Pancreas (tissue), 10 donors: ENCODE data around the gene ETV3. TPM values are rescaled to one million over a fixed set of nuclear protein-coding genes. Genes with fewer than 3 reads are reported as not detected.

Source experiments
- ATAC-seq, 4 donors: fragments of 200-7000 bp; cut with Tn5 transposase; one replicate each; pipeline versions ENCODE4 v1.8.0 to v1.9.1; 2020; ENCODE audit warnings: mild to moderate bottlenecking in 4 of 4, moderate library complexity in 4 of 4
- DNase-seq, 6 donors: peaks; one replicate each; pipeline ENCODE4 v3.0.0-alpha.2; 2020
- FAIRE-seq: peaks from 2 replicates; lab custom pipeline; 2012; peaks lifted over from hg19 to GRCh38; lab: Jason Lieb, UNC
- H3K27ac ChIP-seq, 4 donors: fragments of 200-600 bp; sonication (generic); 1 replicate in 3 of 4; 2 replicates in 1 of 4; pipeline versions ENCODE4 v1.5.0 to v1.8.0; 2020
- H3K27me3 ChIP-seq, 4 donors: fragments of 200-600 bp; one replicate each; pipeline ENCODE4 v1.8.0; 2021
- H3K36me3 ChIP-seq, 3 donors: fragments of 200-600 bp; sonication (generic) in 1 of 3; one replicate each; pipeline versions ENCODE4 v1.5.0 to v1.8.0; 2020 to 2021
- H3K4me1 ChIP-seq, 3 donors: fragments of 200-600 bp; one replicate each; pipeline ENCODE4 v1.8.0; 2021
- H3K4me3 ChIP-seq, 4 donors: fragments of 200-600 bp; sonication (generic) in 2 of 4; one replicate each; pipeline versions ENCODE4 v1.5.0 to v1.8.0; 2020 to 2021
- H3K9me3 ChIP-seq, 4 donors: fragments of 200-600 bp; one replicate each; pipeline ENCODE4 v1.8.0; 2021
- WGBS, 2 donors: extraction: QIAGEN DNeasy Blood & Tissue Kit; methylation state at CpG; one replicate each; pipeline ENCODE4 v1.1.7; 2013; 5-methylcytosine and 5-hydroxymethylcytosine counted together
- intact Hi-C, 3 donors: fragments of 100-400 bp; cut with DNase I; formaldehyde crosslinking; loops; one replicate each; pipeline versions ENCODE4 v1.11.1 to v1.14.2; 2022
- polyA plus RNA-seq, 2 donors: library from polyadenylated mRNA; stranded (reverse); fragments of 200-250 nt; gene quantifications; one replicate each; pipeline ENCODE4 v1.2.3, GENCODE V29; 2013
- total RNA-seq, 6 donors: library from RNA; stranded (reverse); fragmentation: NEBNext Ultra II Directional in 4 of 6; extraction: Animal tissue kit (Norgen Biotek cat#: 25700) in 4 of 6; gene quantifications; one replicate each; pipeline versions ENCODE4 v1.2.1 to v1.2.4, GENCODE V29; 2021 to 2023
- TF ChIP-seq, protein P1 (sequence below), 4 donors: fragments of 200-600 bp; sonication (generic) in 3 of 4; IDR thresholded peaks; one replicate each; pipeline versions ENCODE4 v1.5.0 to v1.8.0; 2021; ENCODE audit warnings: antibody characterized with exemption in 4 of 4
- donor health status: healthy with polysubstance abuse.
- donor health status: DM: no; HTN: no; CAD: no; lungs with moderate emphysema.
- donor health status: DM: no; HTN: no; CAD: no.
- donor health status: control.
- donor health status: control.
- donor health status: Bipolar disorder and iron deficiency.
- donor health status: DM: yes; HTN: yes; CAD: no.
- donor health status: DM: no; HTN: no; CAD: no.
- donor health status: DM: no; HTN: no; CAD: no.
- donor health status: DM: yes; HTN: yes; CAD: no.

The ETV3 gene
- total and polyA plus RNA-seq, 8 donors: 2.9 to 12.9 (median 7.3) TPM

DNA sequence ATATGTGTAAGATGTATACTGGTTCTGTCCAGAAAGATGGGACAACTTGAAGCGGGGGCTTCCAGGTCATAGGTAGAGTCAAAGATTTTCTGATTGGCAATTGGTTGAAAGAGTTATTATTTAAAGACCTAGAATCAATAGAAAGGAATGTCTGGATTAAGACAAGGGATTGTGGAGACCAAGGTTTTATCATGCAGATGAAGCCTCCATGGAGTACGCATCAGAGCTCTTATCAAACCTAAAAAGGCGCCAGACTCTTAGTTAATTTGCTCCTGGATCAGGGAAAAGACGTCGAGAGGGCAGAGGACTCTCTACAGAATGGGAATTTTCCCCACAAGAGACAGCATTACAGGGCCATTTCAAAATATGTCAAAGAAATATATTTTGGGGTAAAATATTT lies 23.7 kb upstream of the ETV3 start:
- H3K36me3 ChIP-seq: no peaks in the 10 kb centered on the region
- no peaks in the 10 kb centered on the region for H3K27me3 ChIP-seq
- no peaks in the 10 kb centered on the region for H3K9me3 ChIP-seq
- intact Hi-C loops: loop anchor here in 1 of 3 donors (10.0 kb wide), 1 partner anchor 333 kb away; no protein-coding TSS in a partner anchor
- FAIRE-seq: no peak
- no peak overlapping the region for H3K27ac ChIP-seq
- no peaks in the 10 kb centered on the region for H3K4me1 ChIP-seq
- WGBS, 2 donors: 86 to 88% methylated on average over 5 of the region's 5 CpGs
- TF ChIP-seq, protein P1, sequence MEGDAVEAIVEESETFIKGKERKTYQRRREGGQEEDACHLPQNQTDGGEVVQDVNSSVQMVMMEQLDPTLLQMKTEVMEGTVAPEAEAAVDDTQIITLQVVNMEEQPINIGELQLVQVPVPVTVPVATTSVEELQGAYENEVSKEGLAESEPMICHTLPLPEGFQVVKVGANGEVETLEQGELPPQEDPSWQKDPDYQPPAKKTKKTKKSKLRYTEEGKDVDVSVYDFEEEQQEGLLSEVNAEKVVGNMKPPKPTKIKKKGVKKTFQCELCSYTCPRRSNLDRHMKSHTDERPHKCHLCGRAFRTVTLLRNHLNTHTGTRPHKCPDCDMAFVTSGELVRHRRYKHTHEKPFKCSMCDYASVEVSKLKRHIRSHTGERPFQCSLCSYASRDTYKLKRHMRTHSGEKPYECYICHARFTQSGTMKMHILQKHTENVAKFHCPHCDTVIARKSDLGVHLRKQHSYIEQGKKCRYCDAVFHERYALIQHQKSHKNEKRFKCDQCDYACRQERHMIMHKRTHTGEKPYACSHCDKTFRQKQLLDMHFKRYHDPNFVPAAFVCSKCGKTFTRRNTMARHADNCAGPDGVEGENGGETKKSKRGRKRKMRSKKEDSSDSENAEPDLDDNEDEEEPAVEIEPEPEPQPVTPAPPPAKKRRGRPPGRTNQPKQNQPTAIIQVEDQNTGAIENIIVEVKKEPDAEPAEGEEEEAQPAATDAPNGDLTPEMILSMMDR (IDR thresholded peaks at IDR 0.05): no peak
- DNase-seq: no peak
- ATAC-seq: no peak
- H3K4me3 ChIP-seq: no peak overlapping the region

DNA sequence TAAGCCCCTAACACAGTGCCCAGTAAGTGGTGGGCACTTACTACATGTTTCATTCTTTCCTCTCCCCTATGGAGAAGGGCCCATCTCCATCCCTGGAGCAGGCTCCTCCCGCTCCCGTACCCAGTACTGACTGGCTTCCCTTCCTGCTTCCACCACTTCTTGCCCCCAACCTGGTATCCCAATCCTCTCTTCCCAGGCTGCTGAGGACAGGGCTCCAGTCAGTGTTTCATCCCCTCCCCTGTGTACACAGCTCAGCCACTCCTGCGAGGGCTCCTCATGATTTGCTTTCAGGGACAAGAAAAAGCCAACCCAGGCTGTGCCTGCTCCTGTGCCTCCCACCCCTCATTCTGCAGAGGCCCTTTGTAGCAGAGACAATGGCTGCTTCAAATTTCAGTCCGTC lies 20.8 kb upstream of the ETV3 start:
- Histone ChIP-seq H3K36me3 (no peaks in the 10 kb centered on the region), H3K4me1 (peaks cover 0 to 21% (median 4%) of the 10 kb centered on the region in 3 donors), H3K9me3 (no peaks in the 10 kb centered on the region), H3K27ac (no peak overlapping the region), H3K4me3 (no peak overlapping the region), H3K27me3 (no peaks in the 10 kb centered on the region)
- WGBS, 2 donors: 53 to 60% methylated on average over 4 of the region's 4 CpGs
- intact Hi-C loops: loop anchor here (2.0 to 5.0 kb wide), 3 partner anchors 67 to 77 kb away; no protein-coding TSS in a partner anchor
- FAIRE-seq (no peak), ATAC-seq (no peak), DNase-seq (no peak)
- TF ChIP-seq, protein P1 (IDR thresholded peaks at IDR 0.05): no peak

DNA sequence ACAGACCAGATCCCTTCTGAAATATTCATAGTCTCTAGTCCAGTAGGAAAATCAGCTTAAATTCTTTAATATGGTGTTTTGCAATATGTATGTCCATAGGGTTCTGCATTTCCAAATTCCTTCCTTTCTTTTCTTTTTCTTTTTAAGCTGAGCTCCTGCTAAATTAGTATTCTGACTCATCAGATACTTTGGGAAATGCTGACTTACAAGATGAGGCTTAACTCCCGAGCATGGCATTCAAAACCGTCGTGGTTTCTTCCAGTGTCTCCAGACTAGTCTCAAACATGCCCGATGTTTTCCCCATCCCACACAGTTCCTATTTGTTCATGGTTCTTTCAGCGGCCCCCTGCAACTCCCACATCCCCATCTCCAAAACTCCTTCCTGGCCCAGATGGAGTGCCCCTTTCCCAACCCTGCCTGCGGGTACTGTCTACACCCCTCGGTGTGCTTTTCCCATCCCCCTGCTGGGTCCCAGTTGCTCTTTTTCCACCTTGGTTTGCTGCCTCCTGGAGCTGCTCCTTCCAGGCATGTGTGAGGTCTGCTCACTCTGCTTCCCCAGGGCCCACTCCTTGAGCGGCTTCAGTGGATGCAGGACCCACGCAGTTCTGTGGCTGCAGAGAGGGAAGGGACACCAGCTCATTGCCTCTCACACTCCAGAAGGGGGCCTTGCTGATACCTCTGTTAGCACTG lies 19.5 kb upstream of the ETV3 start:
- no peak for FAIRE-seq
- H3K27me3 ChIP-seq: no peaks in the 10 kb centered on the region
- peaks cover 0 to 21% (median 4%) of the 10 kb centered on the region in 3 donors for H3K4me1 ChIP-seq
- intact Hi-C loops: loop anchor here (2.0 to 5.0 kb wide), 3 partner anchors 65 to 75 kb away; no protein-coding TSS in a partner anchor
- TF ChIP-seq, protein P1 (IDR thresholded peaks at IDR 0.05): no peak
- DNase-seq: no peak
- no peak overlapping the region for H3K4me3 ChIP-seq
- H3K36me3 ChIP-seq: no peaks in the 10 kb centered on the region
- WGBS, 2 donors: 56 to 64% methylated on average over 9 of the region's 9 CpGs
- no peak overlapping the region for H3K27ac ChIP-seq
- ATAC-seq: no peak
- no peaks in the 10 kb centered on the region for H3K9me3 ChIP-seq

DNA sequence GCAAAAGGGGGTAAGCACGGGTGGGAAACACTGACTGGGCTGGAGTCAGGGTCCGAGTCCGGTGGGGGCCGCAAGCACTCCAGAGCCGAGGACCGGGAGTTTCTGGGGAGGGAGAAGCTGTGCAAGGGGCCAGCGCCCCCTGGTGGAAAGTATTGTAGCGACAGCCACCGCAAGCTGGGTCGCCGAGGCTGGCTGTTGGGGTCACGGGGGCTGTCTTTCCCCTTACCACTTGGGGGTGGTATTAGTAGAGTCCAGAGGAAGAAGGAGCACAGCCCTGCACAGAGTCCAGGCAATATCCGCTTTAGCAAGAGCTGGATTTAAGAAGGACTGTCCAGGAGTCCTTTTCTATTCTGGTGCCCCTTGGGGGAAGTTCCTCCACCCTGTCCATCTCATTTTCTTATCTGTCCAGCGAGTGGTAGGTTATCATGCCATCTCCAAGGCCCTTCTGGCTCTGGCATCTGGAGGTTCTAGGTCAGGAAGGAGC lies 17.9 kb upstream of the ETV3 start:
- intact Hi-C loops: loop anchor here in 2 of 3 donors (5.0 kb wide), 2 partner anchors 64 to 74 kb away; no protein-coding TSS in a partner anchor
- TF ChIP-seq, protein P1 (IDR thresholded peaks at IDR 0.05): peak; percentile 94 to 97 (median 96)
- Histone ChIP-seq H3K4me3 (no peak overlapping the region), H3K27ac (no peak overlapping the region), H3K27me3 (no peaks in the 10 kb centered on the region), H3K4me1 (peaks cover 0 to 21% (median 4%) of the 10 kb centered on the region in 3 donors), H3K9me3 (no peaks in the 10 kb centered on the region), H3K36me3 (no peaks in the 10 kb centered on the region)
- peak; percentile 81 to 86 (median 84) for ATAC-seq
- WGBS, 2 donors: 2 to 3% methylated on average over 14 of the region's 14 CpGs
- no peak for FAIRE-seq
- peak; percentile 43 to 91 (median 70) for DNase-seq
